H1 (cell line): ENCODE measurements around the gene NCCRP1. TPM values are rescaled to one million over a fixed set of nuclear protein-coding genes. Genes with fewer than 3 reads are reported as not detected.

Experiments
- CTBP2 ChIP-seq: IDR thresholded peaks from 2 replicates; pipeline ENCODE4 v1.7.0; 2011; ENCODE audit warnings: borderline replicate concordance, mild to moderate bottlenecking, moderate library complexity, mixed read lengths, low read length; ENCODE audit not compliant: insufficient read depth, insufficient read length
- NRF1 ChIP-seq: IDR thresholded peaks from 2 replicates; pipeline ENCODE4 v1.6.1; 2011; ENCODE audit warnings: mild to moderate bottlenecking, low read depth, low read length, improper control_type of control experiment
- polyA plus RNA-seq, 7 experiments: library from polyadenylated mRNA; depleted of rRNA in 3 of 7; stranded (reverse) in 5 of 7; unstranded in 2 of 7; fragments of >200 nt in 5 of 7; fragments of 200-250 nt in 2 of 7; gene quantifications; 1 replicate in 5 of 7; 2 replicates in 1 of 7; 4 replicates in 1 of 7; pipeline versions ENCODE4 v1.2.1 to v1.2.3, GENCODE V29; 2011 to 2013; ENCODE audit warnings: missing spikeins in 2 of 7, mixed read lengths in 2 of 7
- total RNA-seq: library from RNA; stranded (reverse); fragmentation: NEBNext Ultra II Directional; extraction: Animal tissue kit (Norgen Biotek cat#: 25700); gene quantifications from 2 replicates; pipeline ENCODE4 v1.2.1, GENCODE V29; 2021
- TF ChIP-seq, protein P1 (sequence below): fragments of 300-600 bp; sonication (generic); IDR thresholded peaks from 2 replicates; pipeline ENCODE4 v1.7.1; 2012; ENCODE audit warnings: low read length, moderate library complexity, mild to moderate bottlenecking, inconsistent platforms; ENCODE audit not compliant: insufficient replicate concordance

NCCRP1 gene
- total and polyA plus RNA-seq, 2 of the 8 experiments (the other 6 are each of a cell fraction or from before 2014, with no cell fraction given) = 2.8 to 7.9 TPM

DNA sequence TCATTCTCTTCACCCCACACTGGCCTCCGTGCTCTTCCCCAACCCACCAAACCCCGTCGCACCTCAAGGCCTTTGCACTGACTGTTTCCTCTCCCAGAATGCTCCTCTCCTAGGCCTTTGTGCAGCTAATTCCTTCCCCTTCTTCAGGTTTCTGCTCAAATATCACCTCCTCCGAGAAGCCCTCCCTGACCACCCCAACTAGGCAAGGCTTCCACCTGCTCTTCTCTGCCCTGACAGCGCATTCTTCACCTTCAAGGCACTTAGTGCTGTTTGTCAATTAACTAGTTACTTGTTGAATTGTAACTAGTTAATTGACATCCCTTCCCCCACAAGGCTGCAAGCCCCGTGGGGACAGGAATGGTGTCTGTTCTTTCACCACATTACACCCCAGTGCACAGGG is 7.8 kb upstream of the NCCRP1 start (continued):
- TF ChIP-seq, protein P1, sequence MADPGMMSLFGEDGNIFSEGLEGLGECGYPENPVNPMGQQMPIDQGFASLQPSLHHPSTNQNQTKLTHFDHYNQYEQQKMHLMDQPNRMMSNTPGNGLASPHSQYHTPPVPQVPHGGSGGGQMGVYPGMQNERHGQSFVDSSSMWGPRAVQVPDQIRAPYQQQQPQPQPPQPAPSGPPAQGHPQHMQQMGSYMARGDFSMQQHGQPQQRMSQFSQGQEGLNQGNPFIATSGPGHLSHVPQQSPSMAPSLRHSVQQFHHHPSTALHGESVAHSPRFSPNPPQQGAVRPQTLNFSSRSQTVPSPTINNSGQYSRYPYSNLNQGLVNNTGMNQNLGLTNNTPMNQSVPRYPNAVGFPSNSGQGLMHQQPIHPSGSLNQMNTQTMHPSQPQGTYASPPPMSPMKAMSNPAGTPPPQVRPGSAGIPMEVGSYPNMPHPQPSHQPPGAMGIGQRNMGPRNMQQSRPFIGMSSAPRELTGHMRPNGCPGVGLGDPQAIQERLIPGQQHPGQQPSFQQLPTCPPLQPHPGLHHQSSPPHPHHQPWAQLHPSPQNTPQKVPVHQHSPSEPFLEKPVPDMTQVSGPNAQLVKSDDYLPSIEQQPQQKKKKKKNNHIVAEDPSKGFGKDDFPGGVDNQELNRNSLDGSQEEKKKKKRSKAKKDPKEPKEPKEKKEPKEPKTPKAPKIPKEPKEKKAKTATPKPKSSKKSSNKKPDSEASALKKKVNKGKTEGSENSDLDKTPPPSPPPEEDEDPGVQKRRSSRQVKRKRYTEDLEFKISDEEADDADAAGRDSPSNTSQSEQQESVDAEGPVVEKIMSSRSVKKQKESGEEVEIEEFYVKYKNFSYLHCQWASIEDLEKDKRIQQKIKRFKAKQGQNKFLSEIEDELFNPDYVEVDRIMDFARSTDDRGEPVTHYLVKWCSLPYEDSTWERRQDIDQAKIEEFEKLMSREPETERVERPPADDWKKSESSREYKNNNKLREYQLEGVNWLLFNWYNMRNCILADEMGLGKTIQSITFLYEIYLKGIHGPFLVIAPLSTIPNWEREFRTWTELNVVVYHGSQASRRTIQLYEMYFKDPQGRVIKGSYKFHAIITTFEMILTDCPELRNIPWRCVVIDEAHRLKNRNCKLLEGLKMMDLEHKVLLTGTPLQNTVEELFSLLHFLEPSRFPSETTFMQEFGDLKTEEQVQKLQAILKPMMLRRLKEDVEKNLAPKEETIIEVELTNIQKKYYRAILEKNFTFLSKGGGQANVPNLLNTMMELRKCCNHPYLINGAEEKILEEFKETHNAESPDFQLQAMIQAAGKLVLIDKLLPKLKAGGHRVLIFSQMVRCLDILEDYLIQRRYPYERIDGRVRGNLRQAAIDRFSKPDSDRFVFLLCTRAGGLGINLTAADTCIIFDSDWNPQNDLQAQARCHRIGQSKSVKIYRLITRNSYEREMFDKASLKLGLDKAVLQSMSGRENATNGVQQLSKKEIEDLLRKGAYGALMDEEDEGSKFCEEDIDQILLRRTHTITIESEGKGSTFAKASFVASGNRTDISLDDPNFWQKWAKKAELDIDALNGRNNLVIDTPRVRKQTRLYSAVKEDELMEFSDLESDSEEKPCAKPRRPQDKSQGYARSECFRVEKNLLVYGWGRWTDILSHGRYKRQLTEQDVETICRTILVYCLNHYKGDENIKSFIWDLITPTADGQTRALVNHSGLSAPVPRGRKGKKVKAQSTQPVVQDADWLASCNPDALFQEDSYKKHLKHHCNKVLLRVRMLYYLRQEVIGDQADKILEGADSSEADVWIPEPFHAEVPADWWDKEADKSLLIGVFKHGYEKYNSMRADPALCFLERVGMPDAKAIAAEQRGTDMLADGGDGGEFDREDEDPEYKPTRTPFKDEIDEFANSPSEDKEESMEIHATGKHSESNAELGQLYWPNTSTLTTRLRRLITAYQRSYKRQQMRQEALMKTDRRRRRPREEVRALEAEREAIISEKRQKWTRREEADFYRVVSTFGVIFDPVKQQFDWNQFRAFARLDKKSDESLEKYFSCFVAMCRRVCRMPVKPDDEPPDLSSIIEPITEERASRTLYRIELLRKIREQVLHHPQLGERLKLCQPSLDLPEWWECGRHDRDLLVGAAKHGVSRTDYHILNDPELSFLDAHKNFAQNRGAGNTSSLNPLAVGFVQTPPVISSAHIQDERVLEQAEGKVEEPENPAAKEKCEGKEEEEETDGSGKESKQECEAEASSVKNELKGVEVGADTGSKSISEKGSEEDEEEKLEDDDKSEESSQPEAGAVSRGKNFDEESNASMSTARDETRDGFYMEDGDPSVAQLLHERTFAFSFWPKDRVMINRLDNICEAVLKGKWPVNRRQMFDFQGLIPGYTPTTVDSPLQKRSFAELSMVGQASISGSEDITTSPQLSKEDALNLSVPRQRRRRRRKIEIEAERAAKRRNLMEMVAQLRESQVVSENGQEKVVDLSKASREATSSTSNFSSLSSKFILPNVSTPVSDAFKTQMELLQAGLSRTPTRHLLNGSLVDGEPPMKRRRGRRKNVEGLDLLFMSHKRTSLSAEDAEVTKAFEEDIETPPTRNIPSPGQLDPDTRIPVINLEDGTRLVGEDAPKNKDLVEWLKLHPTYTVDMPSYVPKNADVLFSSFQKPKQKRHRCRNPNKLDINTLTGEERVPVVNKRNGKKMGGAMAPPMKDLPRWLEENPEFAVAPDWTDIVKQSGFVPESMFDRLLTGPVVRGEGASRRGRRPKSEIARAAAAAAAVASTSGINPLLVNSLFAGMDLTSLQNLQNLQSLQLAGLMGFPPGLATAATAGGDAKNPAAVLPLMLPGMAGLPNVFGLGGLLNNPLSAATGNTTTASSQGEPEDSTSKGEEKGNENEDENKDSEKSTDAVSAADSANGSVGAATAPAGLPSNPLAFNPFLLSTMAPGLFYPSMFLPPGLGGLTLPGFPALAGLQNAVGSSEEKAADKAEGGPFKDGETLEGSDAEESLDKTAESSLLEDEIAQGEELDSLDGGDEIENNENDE = no peak
- TF ChIP-seq CTBP2 (no peak), NRF1 (no peak)
